ENCODE results near the gene PACS1.
"Not testable (repeated sequence)": the region's sequence is repeated elsewhere in the genome, so short reads cannot be mapped to it uniquely, and the experiment has no call there.

PACS1 gene

DNA sequence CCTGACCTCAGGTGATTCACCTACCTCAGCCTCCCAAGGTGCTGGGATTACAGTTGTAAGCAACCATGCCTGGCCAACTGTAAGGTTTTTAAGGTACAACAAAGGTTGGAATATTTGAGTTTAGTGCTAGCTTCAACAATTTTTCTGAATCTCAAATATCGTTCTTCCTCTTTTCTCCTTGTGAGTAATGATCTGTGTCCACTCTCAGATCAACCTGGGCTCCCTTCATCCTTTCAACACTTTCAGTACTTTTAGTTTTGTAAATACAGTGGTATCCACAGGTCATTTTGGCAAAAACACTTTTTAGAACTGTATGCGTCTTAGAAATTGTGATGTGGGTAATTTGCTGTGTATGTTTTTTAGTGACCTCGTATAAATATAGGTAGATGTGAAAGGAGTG lies 7.9 kb downstream of the PACS1 start:
- DNase-seq = no peak

DNA sequence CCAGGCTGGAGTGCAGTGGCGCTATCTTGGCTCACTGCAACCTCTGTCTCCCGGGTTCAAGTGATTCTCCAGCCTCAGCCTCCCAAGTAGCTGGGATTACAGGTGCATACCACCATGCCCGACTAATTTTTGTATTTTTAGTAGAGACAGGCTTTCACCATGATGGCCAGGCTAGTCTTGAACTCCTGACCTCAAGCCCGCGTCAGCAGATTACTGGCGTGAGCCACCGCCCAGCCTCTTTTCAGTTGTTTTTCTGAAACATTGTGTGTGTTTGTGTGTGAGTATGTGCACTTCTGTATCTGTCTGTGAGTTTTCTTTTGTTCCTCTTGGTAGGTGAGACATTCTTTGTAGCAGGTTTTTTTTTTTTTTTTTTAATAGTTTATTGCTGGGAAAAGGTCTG lies 8.9 kb downstream of the PACS1 start:
- DNase-seq = not testable (repeated sequence)

DNA sequence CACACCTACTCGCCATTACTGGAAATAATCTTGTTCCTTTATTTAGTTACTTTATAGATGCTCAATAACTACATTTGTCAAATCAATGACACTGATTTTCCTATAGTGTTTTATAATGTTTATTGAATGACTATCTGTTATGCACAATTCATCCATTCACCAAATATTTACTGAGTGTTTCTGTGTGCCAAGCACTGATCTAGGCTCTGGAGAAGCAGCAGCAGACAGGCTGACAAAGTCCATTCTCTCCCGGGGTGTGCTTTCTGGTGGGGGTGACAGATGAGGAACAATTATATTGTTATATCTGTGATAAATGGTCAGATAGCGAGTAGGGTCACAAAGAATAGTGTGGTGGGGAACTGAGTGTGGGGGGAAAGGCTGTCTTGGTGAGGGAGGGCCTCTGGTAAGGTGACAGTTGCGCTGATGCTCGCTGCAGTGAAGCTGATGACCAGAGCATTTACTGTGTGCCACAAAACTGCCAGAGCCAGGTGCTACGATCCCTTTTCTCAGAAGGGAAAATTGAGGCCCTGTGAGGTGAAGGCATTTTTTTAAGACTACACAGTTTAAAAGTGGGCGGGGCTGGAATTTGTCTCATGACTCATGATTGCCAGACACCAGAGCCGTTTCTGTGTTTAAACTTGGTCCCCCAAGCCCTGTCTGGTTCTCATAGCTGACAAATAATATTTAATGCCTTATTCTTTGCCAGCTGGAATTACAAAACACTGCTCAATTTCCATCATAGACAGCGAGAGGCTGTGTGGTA lies 10.2 kb downstream of the PACS1 start:
- no peak for DNase-seq

DNA sequence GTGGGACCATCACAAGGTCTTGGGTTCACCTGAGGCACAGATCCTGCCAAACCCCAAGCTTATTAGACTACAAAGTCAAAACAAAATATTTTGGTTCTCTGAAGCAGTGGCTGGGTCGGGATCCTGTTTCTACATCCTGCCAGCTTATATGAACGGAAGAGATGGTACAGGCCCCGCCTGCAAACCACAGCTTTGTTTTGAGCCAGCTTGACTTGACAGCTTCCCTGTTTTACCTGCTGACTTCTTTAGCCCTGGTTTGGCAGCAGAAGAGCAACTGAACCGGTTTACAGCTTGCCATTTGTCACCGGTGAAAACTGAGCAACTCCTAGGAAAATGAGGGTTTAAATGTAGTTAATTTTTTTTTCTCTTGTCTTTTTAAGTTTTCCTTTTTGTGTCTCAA lies 11.4 kb downstream of the PACS1 start:
- DNase-seq = peak; percentile 18

DNA sequence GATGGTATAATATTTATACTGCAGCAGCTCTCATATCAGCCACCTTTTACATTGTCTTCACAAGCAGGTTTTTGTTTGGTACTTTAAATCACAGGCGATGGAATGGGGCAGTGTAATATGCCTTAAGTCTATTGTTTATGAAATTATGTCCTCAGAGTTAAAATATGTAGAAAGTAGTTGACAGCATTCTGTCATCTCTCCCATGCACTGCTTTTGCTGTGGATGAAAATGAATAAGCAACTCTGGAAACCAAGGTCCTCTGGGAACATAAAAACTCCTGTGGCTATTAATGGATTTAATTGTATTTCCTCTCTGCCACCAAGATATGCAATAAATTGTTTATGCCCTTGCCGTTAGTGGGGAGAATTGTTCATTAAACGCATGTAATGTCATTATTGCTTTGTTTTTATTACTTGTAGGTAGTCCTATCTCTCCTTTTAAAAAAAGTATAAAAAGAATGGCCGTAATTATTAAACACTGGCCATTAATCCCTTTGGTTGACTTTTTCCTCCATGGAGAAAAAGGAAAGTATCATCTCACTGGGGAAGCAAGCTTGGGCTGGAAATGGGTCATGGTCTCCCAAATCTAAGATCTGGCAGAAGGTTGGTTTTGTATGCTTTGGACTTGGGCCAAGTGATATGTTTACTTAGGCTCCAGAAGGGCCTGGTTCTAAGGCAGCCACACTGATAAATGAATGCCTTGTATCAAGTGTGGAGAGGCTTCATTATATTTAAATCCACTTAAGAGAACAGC lies 13.1 kb downstream of the PACS1 start:
- peak; percentile 63 for DNase-seq

DNA sequence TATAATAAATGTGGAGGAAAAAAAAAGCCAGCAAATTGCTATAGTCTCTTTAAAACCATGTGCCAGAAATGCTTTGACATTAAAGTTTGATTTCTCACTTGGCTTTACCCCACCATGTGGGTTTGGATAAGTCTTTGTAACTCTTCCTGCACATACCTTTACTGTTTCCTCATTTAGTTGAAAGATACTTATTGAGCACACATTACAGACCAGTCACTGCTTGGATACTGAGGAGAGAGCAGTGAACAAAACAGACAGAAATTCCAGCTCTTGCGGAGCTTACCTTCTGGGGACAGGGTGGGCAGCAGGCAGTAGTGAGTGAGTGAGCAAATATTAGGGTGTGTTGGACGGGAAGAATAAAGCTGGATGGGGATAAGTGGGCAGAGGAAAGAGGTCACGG lies 13.7 kb downstream of the PACS1 start:
- no peak for DNase-seq

DNA sequence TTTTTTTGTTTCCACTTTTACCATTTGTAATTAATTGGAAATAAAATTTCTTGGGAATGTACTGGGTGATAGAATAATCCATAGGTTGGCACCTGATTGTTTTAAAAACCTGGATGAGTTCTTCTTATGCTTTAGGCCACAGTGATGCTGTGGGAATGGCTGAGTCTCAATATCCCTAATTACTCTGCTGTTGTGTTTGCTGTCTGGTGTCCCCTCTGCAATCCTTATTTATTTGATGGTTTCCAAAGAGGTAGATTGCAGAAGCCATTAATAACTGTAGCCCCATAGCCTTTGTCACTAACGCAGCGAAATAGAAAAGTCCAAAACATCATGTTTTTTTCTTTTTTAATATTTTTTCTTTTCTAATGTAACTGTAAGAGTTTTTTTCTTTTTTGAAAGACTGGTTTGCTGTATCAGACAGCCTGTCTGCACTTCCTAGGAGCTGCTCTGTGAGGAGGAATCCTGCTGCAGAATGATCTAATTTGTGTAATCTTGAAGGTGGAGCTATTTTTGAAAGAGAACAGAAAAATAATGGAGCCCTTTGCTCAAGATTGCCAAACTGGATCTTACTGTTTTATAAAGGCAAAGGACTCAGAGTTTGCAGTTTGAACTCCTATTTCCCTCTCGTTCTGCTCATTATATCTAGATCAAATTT lies 14.9 kb downstream of the PACS1 start:
- DNase-seq = no peak

DNA sequence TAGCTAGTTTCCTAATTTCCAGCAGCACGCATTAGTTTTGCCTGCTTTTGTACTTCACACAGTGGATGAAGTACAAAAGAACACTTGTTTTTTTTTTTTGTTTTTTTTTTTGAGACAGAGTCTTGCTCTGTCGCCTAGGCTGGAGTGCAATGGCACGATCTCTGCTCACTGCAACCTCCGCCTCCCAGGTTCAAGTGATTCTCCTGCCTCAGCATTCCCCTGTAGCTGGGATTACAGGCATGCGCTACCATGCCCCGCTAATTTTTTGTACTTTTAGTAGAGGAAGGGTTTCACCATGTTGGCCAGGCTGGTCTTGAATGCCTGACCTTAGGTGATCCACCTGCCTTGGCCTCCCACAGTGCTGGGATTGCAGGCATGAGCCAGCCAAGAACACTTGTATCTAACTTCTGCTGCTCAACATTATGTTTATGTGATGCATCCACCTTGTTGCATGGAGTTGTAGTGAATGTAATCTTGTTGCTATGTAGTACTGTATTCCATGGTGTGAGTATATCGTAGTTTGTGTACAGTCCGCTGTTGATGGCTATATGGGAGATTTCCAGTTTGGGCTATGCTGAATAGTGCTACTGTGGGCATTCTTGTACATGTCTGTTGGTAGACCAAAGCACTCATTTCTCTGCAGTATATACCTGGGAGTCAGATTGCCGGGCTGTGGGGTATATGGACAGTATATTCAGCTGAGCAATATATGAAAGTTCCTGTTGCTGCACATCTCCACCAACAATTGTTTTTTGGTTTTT lies 17.3 kb downstream of the PACS1 start:
- DNase-seq = no peak

DNA sequence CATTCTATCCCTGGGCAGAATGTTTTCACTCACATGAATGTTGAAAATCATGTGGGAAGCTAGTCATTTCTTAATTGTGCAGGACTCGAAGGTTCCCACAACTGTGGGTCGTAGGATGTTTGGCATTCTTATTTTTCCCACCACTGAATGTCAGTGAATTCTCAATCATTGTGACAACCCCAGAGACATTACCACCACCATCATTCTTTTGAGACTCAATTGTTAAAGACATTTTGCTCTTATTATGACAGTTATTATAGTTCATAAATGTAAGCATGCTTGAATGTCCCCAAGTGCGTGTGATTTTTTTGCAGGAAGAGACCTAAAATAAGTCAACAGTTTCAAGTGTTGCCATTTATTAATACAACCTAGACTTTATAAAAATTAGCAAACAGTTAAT lies 19.0 kb downstream of the PACS1 start:
- no peak for DNase-seq

DNA sequence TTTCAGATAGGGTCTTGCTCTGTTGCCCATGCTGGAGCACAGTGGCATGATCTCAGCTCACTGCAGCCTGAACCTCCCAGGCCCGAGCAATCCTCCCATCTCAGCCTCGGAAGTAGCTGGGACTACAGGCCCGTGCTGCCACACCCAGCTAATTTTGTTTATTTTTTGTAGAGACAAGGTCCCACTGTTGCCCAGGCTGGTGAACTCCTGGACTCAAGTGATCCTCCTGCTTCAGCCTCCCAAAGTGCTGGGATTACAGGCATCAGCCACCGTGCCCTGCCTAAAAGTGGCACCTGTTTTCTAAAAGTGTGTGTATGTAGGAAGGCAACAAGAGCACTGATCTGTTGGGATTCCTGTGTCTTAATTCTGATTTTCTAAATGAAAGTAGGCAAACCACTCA lies 20.2 kb downstream of the PACS1 start:
- DNase-seq = no peak

DNA sequence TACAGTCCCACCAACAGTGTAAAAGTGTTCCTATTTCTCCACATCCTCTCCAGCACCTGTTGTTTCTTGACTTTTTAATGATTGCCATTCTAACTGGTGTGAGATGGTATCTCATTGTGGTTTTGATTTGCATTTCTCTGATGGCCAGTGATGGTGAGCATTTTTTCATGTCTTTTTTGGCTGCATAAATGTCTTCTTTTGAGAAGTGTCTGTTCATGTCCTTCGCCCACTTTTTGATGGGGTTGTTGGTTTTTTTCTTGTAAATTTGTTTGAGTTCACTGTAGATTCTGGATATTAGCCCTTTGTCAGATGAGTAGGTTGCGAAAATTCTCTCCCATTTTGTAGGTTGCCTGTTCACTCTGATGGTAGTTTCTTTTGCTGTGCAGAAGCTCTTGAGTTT lies 22.1 kb downstream of the PACS1 start:
- DNase-seq = not testable (repeated sequence)

DNA sequence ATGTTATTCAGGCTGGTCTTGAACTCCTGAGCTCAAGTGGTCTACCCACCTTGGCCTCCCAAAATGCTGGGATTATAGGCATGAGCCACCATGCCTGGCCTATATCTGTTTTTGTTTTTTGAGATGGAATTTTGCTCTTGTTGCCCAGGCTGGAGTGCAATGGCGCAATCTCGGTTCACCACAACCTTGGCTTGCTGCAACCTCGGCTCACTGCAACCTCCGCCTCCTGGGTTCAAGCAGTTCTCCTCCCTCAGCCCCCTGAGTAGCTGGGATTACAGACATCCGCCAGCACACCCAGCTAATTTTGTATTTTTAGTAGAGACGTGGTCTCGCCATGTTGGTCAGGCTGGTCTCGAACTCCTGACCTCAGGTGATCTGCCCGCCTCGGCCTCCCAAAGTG lies 29.7 kb downstream of the PACS1 start:
- DNase-seq = not testable (repeated sequence)

DNA sequence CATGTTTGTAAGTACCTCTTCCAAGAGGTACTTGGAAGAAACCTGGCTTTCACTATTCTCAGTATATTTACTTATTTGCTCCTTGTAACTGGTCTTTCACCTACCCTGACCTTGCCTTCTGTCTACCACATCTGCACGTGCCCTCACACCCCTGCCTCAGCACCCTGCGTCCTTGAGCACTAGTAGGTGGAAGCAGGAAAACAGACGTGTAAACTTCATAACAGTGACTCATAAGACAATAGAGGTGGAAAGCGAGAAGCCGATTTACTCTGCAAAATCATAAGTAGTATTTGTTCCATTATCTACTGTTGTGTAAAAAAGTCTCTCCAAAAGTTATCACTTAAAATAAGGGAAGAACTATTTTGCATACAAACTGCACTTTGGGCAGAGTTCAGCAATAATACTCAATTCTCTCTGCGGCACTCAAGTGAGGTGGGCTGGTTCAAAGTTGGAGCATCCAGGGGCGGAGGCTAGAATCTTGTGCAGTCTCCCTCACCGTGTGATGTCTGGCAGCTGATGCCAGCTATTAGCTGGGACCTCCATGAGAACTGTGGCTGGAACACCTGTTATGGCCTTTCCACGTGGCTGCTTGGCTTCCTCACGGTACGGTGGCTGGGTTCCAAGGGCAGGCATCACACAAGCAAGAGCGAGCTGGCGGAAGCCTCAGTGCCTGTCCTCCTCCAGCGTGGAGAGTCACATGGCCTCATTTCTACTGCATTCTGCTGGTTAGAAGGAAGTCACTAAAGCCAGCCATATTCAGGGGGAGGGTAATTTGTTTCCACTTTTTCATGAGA lies 30.4 kb downstream of the PACS1 start:
- DNase-seq = peak; percentile 85

DNA sequence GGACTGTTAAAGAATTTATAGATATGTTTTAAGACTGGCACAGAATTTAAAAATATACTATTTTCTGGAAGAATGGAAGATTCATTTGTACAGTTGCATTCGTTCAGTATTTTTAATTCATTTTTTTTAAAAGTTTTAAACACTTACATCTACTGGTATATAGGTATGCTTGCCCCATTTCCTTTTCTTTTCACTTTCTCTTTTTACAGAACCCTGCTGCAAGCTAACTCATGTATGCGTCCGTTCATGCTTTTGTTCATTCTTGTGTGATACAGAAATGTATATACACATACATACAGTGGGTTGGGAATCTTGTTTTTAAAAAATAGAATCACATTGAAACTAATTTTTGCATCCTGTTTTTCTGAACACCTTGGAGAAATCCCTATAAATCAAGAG lies 31.0 kb downstream of the PACS1 start:
- DNase-seq = no peak

DNA sequence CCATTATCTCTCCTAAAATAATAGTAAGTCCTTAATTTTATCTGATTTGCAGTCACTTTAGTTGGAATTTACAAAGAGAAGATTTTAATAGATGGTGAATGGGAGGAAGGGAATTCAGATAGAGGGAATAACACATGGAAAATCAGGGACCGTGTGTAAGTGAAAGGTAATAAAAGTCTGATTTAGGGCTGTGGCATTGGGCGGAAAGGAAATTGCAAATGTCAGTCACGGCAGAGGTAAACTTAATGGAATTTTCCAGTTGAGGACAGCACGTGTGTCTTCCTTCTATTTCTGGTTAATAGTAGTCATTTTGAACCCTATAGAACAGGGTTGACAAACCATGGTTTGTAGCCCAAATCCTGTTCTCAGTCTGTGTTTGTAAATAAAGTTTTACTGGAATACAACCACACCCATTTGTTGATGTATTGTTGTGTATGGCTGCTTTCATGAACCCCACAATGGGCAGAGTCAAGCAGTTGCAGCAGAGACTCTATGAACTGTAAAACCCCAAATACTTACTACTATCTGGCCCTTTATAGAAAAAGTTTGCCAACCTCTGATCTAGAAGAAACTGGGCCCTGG lies 34.1 kb downstream of the PACS1 start:
- DNase-seq = no peak

DNA sequence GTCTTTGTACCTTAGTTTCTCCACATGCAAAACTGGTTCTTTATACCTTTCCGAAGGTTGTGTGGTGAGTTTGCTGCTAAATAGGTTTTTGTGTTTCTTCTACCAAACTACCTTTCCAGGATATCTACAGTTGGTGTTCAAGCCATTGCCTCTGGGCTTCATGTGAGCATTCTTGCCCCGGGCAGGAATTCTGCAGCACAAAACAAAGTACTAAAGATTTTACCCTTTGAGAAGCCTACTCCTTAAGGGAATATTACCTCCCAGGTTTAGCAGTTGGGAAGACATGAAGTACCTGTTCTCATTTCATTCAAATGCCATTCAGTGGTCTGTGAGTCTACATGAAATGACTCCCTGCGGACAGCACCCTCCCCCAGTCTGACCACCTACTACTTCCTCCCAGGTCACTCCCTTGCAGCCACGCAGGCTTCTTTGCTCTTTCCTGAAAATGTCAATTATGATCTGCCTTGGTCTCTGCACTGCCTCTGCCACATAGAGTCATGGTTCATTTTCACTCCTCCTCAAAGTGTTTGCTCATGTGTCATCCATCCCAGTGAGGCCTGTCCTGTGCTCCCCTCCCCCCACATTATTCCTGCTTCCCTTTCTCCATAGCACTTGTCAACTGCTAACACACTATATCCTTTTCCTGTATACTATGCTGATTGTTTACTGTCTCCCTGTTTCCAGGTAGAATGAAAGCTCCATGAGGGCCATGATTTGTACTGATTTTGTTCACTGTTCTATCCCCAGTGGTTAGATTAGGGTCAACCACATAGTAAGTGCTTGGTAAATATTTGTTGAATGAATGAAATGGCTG lies 36.9 kb downstream of the PACS1 start:
- DNase-seq = no peak

DNA sequence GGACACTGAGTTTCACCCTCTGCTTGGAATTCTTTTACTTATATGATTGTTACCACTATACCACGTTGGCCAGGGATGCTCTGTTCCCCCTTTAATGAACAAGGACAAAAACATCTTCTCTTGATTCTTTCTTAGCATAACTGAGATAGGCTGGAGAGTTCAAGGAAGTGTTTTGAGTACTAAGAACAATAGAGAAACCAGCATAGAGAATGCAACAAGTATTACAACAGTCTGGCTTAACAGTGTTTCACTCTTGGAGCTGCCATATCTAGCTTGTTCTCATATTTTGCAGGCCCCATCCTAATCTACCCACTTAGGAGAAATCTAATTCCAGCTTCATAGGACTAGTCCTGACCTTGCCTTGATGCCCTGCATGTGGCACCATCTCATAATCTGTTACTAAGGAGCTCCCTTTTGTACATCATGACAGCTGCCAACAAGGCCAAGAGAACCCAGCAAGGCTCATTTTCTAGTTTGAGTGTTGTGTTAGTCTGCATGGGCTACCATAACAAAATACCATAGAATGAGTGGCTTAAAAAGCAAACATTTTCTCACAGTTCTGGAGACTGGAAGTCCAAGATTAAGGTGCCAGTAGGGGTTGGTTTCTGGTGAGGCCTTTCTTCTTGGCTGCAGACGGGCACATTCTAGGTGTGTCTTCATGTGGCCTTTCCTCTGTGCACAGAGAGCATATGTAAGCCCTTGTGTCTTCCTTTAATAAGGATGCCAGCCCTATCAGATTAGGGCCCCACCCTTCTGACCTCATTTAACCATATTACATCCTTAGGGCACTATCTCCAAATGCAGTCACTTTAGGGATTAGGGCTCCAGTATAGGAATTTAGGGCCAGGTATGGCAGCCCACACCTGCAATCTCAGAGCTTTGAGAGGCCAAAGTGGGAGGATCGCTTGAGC lies 37.8 kb downstream of the PACS1 start:
- no peak for DNase-seq

DNA sequence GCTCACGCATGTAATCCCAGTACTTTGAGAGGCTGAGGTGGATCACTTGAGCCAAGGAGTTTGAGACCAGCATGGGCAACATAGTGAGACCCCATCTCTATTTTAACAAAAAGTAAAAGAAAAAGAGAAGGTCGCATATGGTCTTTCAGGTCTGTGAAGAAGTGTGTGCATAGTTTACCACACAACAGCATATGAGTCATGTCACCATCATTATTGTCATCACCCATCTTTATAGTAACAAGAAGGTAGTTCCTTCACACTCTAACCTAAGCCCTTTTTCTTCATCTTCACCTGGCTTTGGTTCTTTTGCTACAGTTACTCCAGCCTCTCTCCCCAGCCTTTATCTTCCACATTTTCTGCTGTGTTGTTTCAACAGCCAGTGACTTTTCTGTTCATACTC lies 39.2 kb downstream of the PACS1 start:
- no peak for DNase-seq

DNA sequence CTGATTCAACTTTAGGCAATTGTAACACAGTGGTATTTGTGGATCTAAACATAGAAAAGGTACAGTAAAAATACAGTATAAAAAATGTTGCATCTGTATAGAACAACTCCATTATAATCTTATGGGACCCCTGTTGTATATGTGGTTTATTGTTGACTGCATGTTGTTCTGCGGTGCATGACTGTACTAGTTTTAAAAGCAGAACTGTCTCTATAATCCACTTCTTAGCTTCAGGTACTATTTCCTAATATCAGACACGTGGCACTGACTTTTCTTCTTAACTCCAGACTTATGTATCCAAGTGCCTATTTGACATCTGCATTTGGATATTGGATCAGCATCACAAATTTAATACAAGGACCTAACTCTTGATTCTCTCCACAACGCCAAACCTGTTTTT lies 41.1 kb downstream of the PACS1 start:
- DNase-seq = no peak

DNA sequence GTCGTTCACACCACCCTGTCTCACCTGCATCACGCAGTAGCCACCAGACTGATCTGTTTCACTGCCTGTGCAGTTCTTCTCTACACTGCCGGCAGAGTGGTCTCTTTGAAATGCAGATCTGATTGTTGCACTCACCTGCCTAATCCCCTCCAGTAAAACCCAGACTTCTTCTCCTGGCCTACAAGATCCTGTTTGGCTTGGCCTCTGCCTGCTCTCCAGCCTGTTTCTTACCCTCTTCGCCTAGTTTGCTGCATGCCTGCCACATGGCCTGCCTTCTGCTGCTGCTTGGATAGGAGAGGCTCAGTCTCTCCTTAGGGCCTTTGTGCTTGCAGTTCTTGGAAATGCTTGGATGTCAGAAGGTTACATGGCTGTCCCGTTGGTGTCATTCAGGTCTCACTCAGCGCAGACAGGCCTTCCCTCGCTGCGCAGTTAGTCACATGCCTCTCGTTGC lies 42.0 kb downstream of the PACS1 start:
- no peak for DNase-seq
